ENCODE results near the gene GLYATL1B. TPM values are rescaled to one million over a fixed set of nuclear protein-coding genes. Genes with fewer than 3 reads are reported as not detected.
"Not testable (repeated sequence)": the region's sequence is repeated elsewhere in the genome, so short reads cannot be mapped to it uniquely, and the experiment has no call there.

GLYATL1B gene
- total RNA-seq, 2 experiments from 2014 or later: not detected

DNA sequence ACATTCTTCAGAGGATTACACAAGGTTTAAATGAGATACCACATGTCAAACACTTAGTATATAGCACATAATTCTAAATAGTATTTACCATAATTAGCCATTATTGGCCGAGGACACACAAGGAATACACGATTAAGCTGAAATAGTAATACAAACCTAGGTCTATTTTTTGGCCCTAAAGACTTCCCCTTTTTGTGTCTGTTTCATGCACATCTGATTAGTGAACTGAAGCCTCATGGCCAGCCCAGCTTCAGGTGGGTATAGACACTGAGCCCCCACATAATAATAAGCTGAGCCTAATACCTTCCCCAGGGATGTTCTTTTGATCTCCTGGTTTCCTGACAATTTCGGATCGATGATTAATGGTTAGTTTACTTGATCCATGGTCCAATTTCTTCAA lies 2.1 kb downstream of the GLYATL1B start:
- H3K27ac ChIP-seq (ENCODE audit: low read depth in 1 of 2, low read length in 2 of 2): no peak overlapping the region
- Mint-ChIP-seq H3K9me3 (no peaks in the 10 kb centered on the region), H3K4me1 (ENCODE audit: low read depth) (no peaks in the 10 kb centered on the region), H3K4me3 (no peak overlapping the region), H3K27me3 (peaks cover 17% of the 10 kb centered on the region), H3K36me3 (ENCODE audit: low read depth) (no peaks in the 10 kb centered on the region), H3K27ac (no peak overlapping the region)
- no peaks in the 10 kb centered on the region for H3K27me3 ChIP-seq (ENCODE audit: control insufficient read depth in 1 of 2, insufficient read depth in 2 of 2, low read length in 2 of 2)
- ChIA-PET CTCF (interaction anchor here (1.5 kb wide), 1 partner anchor 48 kb away, joined by 4 read pairs; no protein-coding TSS in a partner anchor), POLR2A (no interaction called here)
- DNase-seq: no peak
- ATAC-seq (ENCODE audit: poor library complexity): no peak
- TF ChIP-seq, protein P1, sequence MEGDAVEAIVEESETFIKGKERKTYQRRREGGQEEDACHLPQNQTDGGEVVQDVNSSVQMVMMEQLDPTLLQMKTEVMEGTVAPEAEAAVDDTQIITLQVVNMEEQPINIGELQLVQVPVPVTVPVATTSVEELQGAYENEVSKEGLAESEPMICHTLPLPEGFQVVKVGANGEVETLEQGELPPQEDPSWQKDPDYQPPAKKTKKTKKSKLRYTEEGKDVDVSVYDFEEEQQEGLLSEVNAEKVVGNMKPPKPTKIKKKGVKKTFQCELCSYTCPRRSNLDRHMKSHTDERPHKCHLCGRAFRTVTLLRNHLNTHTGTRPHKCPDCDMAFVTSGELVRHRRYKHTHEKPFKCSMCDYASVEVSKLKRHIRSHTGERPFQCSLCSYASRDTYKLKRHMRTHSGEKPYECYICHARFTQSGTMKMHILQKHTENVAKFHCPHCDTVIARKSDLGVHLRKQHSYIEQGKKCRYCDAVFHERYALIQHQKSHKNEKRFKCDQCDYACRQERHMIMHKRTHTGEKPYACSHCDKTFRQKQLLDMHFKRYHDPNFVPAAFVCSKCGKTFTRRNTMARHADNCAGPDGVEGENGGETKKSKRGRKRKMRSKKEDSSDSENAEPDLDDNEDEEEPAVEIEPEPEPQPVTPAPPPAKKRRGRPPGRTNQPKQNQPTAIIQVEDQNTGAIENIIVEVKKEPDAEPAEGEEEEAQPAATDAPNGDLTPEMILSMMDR (IDR thresholded peaks at IDR 0.05): no peak
- intact Hi-C loops (cut with DNase I, micrococcal nuclease): no loop called here
- no peaks in the 10 kb centered on the region for H3K9me3 ChIP-seq (ENCODE audit: control insufficient read depth in 1 of 2, insufficient read depth in 1 of 2, low read length in 2 of 2)
- H3K4me3 ChIP-seq (ENCODE audit: low read length): no peak overlapping the region
- no peaks in the 10 kb centered on the region for H3K36me3 ChIP-seq (ENCODE audit: insufficient read depth, low read length)
- H3K4me1 ChIP-seq (ENCODE audit: insufficient read depth, low read length): no peaks in the 10 kb centered on the region

DNA sequence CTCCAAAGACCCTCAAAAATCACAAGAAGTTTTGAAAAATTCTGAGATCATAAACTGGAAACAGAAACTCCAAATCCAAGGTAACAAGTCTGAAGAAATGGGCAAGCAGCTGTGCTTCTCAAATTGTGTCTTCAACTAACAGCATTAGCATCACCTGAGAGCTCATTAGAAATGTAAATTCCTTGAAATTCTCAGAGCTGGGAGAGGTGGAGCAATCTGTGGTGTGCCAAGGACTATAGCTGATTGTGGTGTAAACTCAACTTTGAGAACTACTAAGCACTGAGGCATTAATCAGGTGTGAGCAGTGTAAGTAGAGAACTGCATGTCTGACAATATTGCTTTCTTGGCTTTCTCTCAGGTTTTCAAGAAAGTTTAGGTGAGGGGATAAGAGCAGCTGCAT lies 7.5 kb downstream of the GLYATL1B start:
- H3K36me3 ChIP-seq (ENCODE audit: insufficient read depth, low read length); H3K4me1 Mint-ChIP-seq (ENCODE audit: low read depth); H3K27me3 ChIP-seq (ENCODE audit: control insufficient read depth in 1 of 2, insufficient read depth in 2 of 2, low read length in 2 of 2); H3K4me1 ChIP-seq (ENCODE audit: insufficient read depth, low read length); H3K27ac Mint-ChIP-seq; H3K9me3 Mint-ChIP-seq; H3K9me3 ChIP-seq (ENCODE audit: control insufficient read depth in 1 of 2, insufficient read depth in 1 of 2, low read length in 2 of 2); H3K4me3 Mint-ChIP-seq; H3K4me3 ChIP-seq (ENCODE audit: low read length); ATAC-seq (ENCODE audit: poor library complexity); POLR2A ChIA-PET; H3K27ac ChIP-seq (ENCODE audit: low read depth in 1 of 2, low read length in 2 of 2); DNase-seq; H3K36me3 Mint-ChIP-seq (ENCODE audit: low read depth): not testable (repeated sequence)
- intact Hi-C loops (cut with DNase I, micrococcal nuclease): loop anchor here in 1 of 2 experiments (10.0 kb wide), 1 partner anchor 191 kb away; no protein-coding TSS in a partner anchor
- H3K27me3 Mint-ChIP-seq: peaks cover 19% of the 10 kb centered on the region
- CTCF ChIA-PET: interaction anchor here (1.0 kb wide), 1 partner anchor 42 kb away, joined by 4 read pairs; no protein-coding TSS in a partner anchor

GRCh38 chr11:59095225-59095624 lies 9.1 kb downstream of the GLYATL1B start:
- H3K4me1 Mint-ChIP-seq (ENCODE audit: low read depth); H3K9me3 Mint-ChIP-seq; DNase-seq; H3K4me3 ChIP-seq (ENCODE audit: low read length); POLR2A ChIA-PET; H3K9me3 ChIP-seq (ENCODE audit: control insufficient read depth in 1 of 2, insufficient read depth in 1 of 2, low read length in 2 of 2); H3K27me3 ChIP-seq (ENCODE audit: control insufficient read depth in 1 of 2, insufficient read depth in 2 of 2, low read length in 2 of 2); H3K4me3 Mint-ChIP-seq; H3K4me1 ChIP-seq (ENCODE audit: insufficient read depth, low read length); H3K36me3 Mint-ChIP-seq (ENCODE audit: low read depth); H3K27ac ChIP-seq (ENCODE audit: low read depth in 1 of 2, low read length in 2 of 2); H3K36me3 ChIP-seq (ENCODE audit: insufficient read depth, low read length); ATAC-seq (ENCODE audit: poor library complexity); H3K27ac Mint-ChIP-seq: not testable (repeated sequence)
- intact Hi-C loops (cut with DNase I, micrococcal nuclease): loop anchor here in 1 of 2 experiments (10.0 kb wide), 1 partner anchor 190 kb away; no protein-coding TSS in a partner anchor
- peaks cover 26% of the 10 kb centered on the region for H3K27me3 Mint-ChIP-seq
- CTCF ChIA-PET: interaction anchor here (3.8 kb wide), 1 partner anchor 41 kb away, joined by 21 read pairs; no protein-coding TSS in a partner anchor

DNA sequence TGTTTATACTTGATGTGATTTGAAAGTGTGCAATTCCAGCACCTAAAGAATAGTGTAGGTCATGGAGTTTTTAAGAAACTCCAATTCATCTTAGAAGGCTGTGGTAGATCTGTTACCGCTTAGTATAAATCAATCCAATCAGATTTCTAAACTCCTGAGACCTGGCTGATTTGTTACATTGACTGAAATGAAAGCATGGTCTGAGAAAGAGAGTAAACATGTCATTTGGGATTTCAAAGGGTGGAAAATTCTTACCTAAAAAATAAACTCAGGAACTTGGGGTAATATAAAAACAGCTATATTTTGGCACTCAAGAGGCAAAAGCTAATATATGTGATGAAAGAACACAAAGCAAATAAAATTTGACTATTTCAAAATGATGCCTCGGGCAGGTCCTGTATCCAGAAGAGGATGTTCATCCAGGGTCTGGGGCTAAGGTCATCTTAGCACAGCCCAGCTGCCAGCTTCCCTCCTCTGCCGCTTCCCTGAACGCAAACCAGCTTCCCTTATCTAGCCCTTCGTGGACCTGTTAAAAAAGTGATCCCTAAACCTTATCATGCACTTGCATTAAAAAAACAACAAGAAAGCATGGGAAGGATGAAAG lies 10.0 kb downstream of the GLYATL1B start:
- ChIA-PET POLR2A (interaction anchor here (0.8 kb wide), 1 partner anchor 62 kb away, joined by 4 read pairs; no protein-coding TSS in a partner anchor), CTCF (interaction anchor here (3.8 kb wide), 1 partner anchor 40 kb away, joined by 21 read pairs; no protein-coding TSS in a partner anchor)
- H3K9me3 ChIP-seq (ENCODE audit: control insufficient read depth in 1 of 2, insufficient read depth in 1 of 2, low read length in 2 of 2); H3K27ac Mint-ChIP-seq; DNase-seq; H3K4me3 Mint-ChIP-seq; H3K4me1 ChIP-seq (ENCODE audit: insufficient read depth, low read length); H3K36me3 ChIP-seq (ENCODE audit: insufficient read depth, low read length); H3K36me3 Mint-ChIP-seq (ENCODE audit: low read depth); H3K4me1 Mint-ChIP-seq (ENCODE audit: low read depth); H3K4me3 ChIP-seq (ENCODE audit: low read length); H3K27ac ChIP-seq (ENCODE audit: low read depth in 1 of 2, low read length in 2 of 2); ATAC-seq (ENCODE audit: poor library complexity); H3K27me3 ChIP-seq (ENCODE audit: control insufficient read depth in 1 of 2, insufficient read depth in 2 of 2, low read length in 2 of 2); H3K9me3 Mint-ChIP-seq: not testable (repeated sequence)
- H3K27me3 Mint-ChIP-seq: peaks cover 33% of the 10 kb centered on the region
- intact Hi-C loops (cut with DNase I, micrococcal nuclease): loop anchor here in 1 of 2 experiments (10.0 kb wide), 1 partner anchor 189 kb away; no protein-coding TSS in a partner anchor

Data from CD4-positive, alpha-beta T cell (primary cell).